HG02852 (cell line): ENCODE data around the gene MARCHF3.
"Not testable (repeated sequence)": the region's sequence is repeated elsewhere in the genome, so short reads cannot be mapped to it uniquely, and the experiment has no call there.

Experiments used
- ATAC-seq: cut with Tn5 transposase; IDR thresholded peaks from one replicate; pipeline ENCODE4 v1.9.1; 2021; ENCODE audit warnings: mild to moderate bottlenecking, moderate library complexity; ENCODE audit not compliant: unreplicated experiment

MARCHF3 gene

GRCh38 chr5:126924331-126925033 lies 105.9 kb downstream of the MARCHF3 start:
- ATAC-seq = no peak

GRCh38 chr5:126921241-126922091 lies 108.9 kb downstream of the MARCHF3 start:
- no peak for ATAC-seq

GRCh38 chr5:126920291-126920690 lies 110.1 kb downstream of the MARCHF3 start:
- ATAC-seq = no peak

GRCh38 chr5:126919566-126919965 lies 110.8 kb downstream of the MARCHF3 start:
- ATAC-seq = no peak

GRCh38 chr5:126918615-126918957 lies 111.8 kb downstream of the MARCHF3 start:
- no peak for ATAC-seq

GRCh38 chr5:126917918-126918614 lies 112.3 kb downstream of the MARCHF3 start:
- no peak for ATAC-seq

- ATAC-seq = no peak
Observed at GRCh38 chr5:126915496-126915895, 114.9 kb downstream of the MARCHF3 start.

- no peak for ATAC-seq
Observed at GRCh38 chr5:126914801-126915436, 115.4 kb downstream of the MARCHF3 start.

- no peak for ATAC-seq
Observed at GRCh38 chr5:126912616-126913200, 117.7 kb downstream of the MARCHF3 start.

- no peak for ATAC-seq
Observed at GRCh38 chr5:126911986-126912385, 118.4 kb downstream of the MARCHF3 start.

GRCh38 chr5:126909856-126910255 lies 120.5 kb downstream of the MARCHF3 start:
- no peak for ATAC-seq

- not testable (repeated sequence) for ATAC-seq
Observed at GRCh38 chr5:126904407-126904806, 126.0 kb downstream of the MARCHF3 start.

- no peak for ATAC-seq
Observed at GRCh38 chr5:126900796-126901195, 129.6 kb downstream of the MARCHF3 start.

- no peak for ATAC-seq
Observed at GRCh38 chr5:126899476-126899875, 130.9 kb downstream of the MARCHF3 start.

GRCh38 chr5:126897851-126898630 lies 132.3 kb downstream of the MARCHF3 start:
- ATAC-seq = no peak

GRCh38 chr5:126896170-126896702 lies 134.1 kb downstream of the MARCHF3 start:
- no peak for ATAC-seq

- ATAC-seq = not testable (repeated sequence)
Observed at GRCh38 chr5:126895712-126896111, 134.6 kb downstream of the MARCHF3 start.

- ATAC-seq = not testable (repeated sequence)
Observed at GRCh38 chr5:126890414-126890813, 139.9 kb downstream of the MARCHF3 start.

- ATAC-seq = no peak
Observed at GRCh38 chr5:126888175-126888574, 142.2 kb downstream of the MARCHF3 start.
